NCI-H524 (cell line): ENCODE results near the gene CUX1.
"Not testable (repeated sequence)": the region's sequence is repeated elsewhere in the genome, so short reads cannot be mapped to it uniquely, and the experiment has no call there.

Experiments
- DNase-seq, 2 experiments: peaks; one replicate each; lab custom pipeline; 2025; lab: John Stamatoyannopoulos, UW

Gene CUX1

DNA sequence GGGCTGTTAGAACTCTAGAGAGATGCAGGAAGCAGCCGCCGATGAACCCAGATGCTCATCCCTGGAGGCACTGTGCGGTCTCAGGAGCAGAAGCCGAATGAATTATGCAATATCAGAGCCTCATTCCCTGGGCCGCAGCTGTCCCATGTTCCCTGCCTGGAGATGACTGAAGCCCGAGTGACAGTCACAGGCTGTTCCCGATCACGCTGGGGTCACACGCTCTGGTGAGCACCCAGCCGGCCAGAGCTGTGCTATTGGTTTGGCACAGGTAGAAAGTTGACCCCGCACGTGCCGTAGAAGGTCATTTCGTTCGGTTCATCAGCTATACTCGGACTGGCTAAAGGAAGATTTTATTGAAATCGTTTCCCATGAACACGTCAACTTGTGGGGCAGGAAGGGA lies 328.7 kb downstream of the CUX1 start:
- no peak for DNase-seq

DNA sequence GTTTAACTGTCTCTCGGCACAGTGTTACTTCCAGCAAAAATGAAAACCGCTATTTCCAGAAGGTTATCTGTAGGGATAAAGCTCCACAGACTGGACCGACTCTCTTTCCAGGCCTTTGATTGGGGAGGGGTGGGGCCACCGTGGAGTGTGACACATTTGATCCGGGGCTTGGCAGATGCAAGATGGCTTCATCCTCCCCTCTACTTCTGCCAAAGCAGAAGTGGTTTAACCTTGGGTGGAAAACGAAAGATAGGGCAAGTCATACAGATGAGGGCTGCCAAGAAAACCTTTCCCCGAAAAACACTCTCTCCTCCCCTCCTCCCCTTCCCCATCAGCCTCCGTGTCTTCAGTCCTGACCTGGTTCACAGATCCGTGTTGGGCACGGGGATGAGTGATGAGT lies 329.6 kb downstream of the CUX1 start:
- DNase-seq, result no peak

DNA sequence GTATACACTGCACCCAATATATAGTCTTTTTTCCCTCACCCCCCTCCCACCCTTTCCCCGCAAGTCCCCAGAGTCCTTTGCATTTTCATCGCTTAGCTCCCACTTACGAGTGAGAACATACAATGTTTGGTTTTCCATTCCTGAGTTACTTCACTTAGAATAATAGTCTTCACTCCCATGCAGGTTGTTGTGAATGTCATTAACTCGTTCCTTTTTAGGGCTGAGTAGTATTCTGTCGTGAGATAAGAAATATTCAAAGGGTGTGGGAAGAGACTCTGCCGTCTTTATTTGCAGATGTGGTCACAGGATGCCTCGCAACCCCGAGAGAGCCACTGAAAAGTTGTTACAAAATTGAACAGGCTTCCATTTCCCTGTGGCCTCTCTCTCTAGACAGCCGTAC lies 331.4 kb downstream of the CUX1 start:
- no peak for DNase-seq

DNA sequence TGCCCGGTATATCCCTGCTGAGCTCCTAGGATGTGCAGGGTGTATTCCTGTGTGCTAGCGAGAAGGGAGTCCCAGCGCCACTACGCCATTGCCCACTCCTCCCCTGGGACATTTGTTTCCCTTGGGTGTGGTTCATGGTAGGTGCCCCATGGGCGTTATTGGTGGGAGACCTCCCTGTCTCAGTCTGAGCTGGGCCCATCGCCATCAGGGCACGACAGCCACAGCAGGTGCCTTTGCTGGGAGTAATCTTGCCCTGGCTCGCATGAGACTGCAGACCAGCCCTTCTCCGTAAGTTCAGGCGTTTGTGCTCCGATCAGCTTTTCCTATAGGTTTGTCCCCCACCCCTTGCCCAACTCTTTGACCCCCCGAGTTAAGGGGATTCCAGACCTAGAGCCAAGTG lies 332.0 kb downstream of the CUX1 start:
- no peak for DNase-seq

DNA sequence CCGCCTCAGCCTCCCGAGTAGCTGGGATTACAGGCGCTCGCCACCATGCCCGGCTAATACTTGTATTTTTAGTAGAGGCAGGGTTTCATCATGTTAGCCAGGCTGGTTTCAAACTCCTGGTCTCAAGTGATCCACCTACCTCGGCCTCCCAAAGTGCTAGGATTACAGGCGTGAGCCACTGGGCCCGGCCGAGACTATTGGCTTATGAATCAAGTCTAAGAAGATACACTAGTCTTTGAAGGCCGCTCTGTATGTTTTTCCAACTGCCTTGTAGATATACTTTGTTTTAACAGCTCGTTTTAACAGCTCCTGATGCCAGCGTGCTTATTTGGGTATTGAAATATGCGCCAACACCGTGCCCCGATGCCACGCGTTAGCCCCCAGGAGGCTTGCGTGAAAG lies 332.8 kb downstream of the CUX1 start:
- no peak for DNase-seq

DNA sequence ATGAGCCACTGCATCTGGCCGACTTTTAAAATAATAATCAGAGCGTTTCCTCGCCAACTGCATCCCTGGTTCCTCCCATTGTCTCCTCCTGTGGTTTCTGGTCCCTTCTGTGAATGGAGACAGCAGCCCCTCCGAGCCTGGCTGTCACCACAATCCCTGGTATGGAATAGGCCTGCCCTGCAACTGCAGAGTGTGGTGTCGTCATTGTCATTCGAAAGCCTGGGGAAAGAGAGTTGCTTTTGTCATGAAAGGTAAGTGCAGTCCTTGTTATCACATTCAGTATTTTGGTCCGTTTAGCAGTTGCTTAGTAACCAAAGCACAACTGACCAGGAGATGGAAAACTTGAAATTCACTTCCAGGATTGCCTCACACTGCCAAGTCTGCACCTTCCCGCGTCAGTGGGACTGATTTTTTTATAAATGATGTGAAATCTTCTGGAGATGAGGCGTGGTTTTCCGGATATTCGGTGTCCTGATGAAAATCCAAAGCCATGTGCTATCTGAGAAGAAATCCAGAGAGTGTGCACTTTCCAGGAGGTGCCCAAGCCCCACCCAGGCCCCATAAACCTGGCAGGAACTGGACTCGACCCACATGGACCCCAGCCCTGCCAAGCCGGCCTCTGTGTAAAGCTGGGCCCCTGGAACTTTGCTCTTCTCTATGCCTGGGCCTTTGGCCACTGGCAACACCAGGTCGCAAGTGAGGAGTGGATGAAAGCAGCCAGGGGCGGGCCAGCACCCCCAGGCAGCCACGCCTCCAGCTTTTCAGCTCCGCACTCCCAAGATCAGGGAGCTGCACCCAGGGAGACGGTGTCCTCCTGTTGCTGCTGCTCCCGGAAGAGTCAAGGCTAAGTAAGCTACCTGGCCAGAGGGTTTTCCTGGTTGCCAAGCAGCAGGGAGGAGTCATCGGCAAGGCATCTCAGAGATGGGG lies 335.5 kb downstream of the CUX1 start:
- DNase-seq, result no peak

DNA sequence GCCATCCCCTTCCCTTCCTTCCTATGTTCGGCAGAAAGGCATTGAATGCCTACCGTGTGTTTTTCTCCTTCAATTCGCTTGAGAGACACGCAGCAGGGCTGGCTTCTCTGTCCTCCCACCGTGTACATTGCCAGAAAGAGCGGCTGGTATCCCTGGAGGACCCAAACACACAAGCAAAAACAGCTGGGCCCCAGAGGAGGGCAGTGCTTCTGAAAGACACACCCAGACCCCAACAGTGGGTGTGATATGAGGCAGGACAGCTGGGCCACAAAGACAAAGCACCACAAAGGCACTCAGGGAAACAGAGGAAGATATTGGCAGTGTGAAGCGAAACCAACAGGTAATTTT lies 336.1 kb downstream of the CUX1 start:
- no peak for DNase-seq

DNA sequence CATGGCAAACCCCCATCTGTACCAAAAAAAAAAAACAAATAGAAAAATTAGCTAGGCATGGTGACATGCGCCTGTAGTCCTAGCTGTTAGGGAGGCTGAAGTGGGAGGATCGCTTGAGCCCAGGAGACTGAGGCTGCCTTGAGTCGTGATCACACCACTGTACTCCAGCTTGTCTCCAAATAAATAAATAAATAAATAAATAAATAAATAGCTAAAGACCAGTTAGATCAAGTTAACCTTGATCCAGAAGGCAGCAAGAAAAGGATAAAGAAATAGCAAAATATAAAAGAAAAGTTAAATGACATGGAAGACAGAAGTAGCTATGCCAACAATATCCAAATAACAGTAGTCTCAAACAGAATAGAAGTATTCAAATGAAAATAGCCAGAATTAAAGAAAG lies 337.0 kb downstream of the CUX1 start:
- no peak for DNase-seq

DNA sequence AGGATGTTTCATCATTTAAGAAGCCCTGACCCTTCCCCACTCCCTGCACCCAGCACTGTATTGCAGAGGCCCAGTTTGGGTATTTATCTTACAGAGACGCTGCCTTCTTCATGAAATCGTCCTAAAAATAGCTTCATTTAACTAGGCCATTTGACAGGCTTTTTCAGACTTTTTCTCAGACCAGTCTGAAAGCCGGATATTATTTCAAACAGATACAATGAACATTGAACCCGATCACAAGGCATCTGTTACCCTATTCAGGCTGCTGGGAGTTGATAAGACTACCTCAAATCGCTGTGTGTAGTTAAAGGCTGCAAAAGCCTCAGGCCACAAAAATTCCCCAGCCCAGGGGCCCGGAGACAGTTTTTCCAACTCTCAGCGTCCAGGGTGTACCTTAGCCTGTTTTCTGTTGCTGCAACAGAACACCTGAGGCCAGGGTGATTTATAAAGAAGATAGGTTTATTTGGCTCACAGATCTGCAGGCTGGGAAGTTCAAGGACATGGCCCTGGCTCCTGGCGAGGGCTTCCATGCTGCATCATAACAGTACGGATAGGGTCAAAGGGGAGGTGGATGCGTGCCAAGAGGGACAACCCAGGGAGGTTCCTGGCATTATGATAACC lies 338.5 kb downstream of the CUX1 start:
- no peak for DNase-seq

DNA sequence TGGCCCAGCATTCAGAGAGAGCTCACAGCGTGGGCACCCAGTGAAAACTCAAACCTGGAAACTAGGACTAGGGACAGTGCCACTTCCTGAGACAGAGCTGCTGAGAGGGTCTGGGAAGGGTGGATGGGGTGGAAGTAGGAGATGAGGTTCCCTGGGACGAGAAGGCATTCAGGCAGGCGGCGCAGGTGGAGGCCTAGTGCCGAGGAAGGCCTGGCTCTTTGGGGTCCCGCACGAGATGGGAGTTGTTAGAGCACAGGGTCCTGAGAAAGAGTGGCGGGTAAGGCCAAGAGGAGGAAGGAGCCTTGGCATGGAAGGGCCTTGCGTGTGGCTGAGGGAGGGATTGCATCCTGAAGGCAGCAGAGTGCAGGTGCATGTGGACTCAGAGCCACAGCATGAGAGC lies 339.4 kb downstream of the CUX1 start:
- DNase-seq, result no peak

DNA sequence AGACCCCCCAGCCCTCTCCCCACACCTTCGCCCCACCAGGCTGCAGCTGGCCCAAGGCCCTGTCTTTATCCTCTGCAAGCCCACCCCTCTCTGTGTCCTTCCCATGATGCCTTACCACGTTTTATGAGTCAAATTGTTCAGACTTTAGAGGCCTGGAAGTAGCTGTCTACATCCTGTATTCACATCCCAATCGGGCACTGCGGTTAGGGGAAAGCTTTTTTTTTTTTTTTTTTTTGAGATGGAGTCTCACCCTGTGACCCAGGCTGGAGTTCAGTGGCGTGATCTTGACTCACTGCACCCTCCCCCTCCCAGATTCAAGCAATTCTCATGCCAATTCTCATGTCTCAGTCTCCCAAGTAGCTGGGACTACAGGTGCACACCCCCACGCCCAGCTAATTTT lies 347.7 kb downstream of the CUX1 start:
- no peak for DNase-seq

DNA sequence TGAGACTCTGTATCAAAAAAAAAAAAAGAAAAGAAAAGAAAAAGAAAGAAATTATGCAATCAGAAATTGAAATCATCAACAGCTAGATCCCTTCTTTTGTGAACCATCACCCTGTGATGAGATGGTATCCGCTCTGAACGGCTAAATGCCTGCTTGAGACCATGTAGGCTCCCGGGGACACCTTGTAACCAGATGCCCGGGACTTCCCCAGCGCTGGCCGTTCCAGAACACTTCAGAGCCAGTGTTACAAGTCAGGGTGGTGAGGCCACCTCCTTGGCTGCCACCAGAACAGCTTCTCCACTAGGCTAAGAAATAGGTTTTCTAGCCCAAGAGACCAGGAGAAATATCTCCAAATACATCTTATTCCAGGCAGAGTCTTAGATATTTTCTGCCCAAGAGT lies 349.8 kb downstream of the CUX1 start:
- DNase-seq, result no peak

DNA sequence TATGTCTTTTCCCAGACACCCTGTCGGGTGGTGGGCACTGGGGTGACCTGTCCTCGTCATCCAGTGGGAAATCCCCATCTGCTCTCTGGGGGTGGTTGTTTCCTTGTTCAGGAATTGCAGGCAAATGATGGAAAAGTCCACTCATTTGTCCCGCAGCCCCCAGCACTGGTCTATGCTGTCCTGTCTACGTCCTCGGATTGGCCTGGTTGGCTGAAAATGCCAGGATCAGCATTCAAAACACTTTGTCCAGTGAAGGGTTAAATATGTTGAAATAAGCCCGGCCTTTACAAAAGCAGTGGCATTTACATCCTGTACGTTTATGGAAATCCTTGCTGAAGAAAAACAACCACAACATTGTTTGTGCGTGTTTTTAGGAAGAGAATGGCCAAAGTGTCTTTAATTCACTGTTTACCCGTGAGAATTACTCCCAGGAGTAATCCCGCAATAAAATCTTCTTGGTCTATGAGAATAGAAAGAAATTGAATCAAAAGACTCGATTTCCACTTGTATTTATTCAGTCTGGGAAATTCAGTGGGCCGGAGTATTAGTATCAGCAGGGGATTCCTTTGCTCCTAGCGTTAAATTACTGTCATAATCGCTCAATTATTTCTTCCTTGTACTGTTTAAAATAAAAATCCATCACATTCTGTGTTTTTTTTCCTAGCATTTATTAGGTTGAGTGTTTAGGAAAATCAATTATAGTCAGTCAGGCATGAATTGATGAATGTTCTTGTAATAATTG lies 352.4 kb downstream of the CUX1 start:
- no peak for DNase-seq

DNA sequence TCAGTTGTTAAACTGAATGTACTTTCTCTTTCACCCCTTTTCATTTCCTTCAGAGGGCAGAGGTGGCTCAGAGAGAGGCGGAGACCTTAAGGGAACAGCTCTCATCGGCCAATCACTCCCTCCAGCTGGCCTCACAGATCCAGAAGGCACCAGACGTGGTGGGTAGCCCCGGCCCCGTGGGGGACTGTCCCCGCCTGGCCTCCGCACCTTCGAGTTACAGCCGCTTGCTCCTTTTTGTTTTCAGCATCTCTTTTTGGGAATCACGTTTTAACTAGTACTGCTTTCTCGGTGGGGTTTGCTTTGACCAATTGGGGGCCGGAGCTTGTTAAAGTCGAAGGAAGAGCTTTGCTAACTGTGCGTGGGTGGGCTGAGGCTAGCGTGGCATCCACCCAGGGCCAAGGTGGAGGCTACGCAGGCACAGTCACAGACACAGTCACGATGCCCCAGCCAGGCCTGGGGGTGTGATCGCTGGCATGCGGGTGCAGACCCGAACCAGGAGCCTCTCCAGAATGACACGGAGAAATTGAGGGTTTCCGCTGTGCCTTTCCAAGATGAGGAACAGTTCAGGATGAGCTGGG lies 353.1 kb downstream of the CUX1 start:
- DNase-seq, result no peak

DNA sequence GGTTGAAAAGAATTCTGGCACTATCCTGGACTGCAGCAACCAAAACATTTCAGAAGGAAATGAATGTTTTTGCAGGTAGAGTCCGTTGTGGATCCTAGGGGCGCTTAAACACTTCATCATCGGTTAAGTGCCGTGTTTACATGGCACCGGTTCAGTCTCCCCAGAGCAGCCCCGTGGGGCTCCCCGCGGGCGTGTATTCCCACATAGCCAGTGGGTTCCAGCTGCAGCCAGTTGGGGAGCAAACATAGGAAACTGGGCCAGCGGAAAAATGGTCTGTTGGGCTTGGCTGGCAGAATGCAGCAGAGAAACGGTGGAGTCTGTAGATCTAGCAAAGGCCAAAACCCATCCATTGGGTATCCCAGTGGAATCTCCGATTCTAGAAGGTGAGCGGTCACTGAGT lies 356.2 kb downstream of the CUX1 start:
- no peak for DNase-seq

DNA sequence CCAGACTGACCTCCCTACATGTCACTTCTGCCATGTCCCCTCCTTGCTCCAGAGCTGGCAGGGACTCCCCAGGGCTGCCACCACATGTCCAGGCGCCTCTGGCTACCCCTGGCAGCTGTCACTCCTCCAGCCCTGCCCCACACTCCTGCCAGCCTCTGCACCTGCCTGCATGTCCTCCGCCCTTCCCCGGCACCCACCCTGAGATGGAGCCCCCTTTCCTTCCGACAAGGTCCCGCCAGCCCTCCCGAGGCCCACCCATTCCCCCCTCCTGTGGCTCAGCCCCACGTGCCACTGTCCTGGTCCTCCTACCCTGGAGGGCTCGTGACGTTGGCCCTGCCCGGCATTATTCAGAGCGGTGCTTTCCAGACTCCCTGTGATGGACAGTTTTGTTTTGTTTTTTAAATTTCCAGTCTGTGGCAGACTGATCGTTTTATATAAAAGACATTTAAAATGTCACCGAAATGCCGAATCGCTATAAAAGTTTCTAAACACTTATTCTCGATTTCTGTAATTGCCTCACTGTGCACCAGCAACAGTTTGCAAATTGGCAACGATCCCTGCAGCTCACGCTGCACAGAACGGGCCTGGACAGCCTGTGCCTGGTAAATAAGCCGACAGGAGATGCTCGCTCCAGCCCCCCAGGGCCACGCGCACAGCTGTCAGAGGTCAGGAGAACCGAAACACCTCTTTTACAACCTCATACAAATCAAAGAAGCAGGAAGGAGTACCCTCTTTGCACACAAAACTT lies 358.2 kb downstream of the CUX1 start:
- no peak for DNase-seq

DNA sequence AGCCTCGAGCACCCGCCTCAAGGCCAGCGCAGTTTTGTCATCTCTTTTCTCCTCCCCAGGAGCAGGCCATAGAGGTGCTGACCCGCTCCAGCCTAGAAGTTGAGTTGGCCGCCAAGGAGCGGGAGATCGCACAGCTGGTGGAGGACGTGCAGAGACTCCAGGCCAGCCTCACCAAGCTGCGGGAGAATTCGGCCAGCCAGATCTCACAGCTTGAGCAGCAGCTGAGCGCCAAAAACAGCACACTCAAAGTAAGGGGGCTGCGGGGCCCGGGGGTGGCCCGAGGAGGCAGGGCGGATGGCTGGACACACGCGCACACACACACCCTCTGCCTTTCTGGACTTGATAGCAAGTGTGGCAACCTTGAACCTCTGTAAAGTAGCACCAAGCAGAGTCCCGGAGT lies 361.0 kb downstream of the CUX1 start:
- DNase-seq, result no peak

DNA sequence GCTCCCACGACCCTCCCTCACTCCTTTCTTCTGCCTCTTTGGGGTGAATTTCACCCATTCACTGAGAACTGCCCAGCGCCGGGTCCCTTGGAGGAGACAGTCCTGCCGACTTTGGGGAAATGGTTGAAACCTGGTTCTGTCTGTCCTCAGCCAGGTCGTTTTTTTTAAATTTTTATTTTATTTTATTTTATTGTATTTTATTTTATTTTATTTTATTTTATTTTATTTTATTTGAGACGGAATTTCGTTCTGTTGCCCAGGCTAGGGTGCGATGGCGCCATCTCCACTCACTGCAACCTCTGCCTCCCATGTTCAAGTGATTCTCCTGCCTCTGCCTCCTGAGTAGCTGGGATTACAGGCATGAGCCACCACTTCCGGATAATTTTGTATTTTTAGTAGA lies 363.3 kb downstream of the CUX1 start:
- DNase-seq, result no peak

DNA sequence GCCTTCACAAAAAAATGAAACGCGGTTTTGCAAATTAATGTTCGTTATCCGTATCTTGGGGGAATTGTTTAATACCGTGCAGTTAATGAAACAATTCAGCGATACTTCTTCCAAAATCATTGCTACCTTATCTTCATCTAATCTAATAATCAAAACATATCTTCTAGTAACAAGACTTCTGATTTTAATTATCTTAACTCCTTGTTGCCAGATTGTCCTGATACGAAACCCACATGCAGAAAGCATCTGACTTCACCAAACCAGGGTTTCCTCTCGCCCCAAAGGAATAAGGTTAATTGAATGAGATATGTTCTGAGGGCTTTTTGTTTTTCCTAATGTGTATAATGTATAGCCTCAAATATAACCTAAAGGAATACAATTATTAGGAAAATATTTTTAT lies 364.1 kb downstream of the CUX1 start:
- no peak for DNase-seq

DNA sequence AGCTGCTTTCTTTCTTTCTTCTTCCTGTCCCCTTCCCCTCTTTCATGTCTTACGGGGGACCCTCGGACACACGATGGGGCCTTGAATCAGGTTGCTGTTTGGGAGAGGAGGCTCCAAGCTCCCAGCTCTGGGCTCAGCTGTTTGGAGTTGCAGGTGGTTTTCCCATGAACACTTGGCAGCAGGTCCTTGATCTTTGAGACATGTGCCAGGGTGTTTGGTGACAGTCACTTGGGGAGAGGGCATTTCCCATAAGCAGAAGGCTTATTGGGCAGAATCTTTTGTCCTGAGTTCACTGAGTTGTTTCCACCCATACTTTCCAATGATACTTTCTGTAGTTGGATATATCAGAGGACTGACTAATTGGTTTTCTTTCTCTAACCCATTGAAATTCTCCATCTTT lies 364.6 kb downstream of the CUX1 start:
- peak in 1 of 2 experiments; percentile 15 for DNase-seq

DNA sequence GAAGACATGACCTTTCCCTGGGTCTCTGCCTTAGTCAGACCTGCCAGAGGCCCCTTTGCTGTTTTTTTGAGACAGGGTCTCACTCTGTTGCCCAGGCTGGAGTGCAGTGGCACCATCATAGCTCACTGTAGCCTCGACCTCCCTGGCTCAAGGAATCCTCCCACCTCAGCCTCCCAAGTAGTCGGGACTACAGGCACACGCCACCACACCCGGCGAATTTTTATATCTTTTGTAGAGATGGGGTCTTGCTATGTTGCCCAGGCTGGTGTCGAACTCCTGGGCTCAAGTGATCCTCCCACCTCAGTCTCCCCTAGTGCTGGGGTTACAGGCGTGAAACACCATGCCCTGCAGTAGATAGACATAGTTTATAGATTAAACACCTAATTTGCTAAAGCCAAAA lies 366.4 kb downstream of the CUX1 start:
- DNase-seq, result not testable (repeated sequence)

DNA sequence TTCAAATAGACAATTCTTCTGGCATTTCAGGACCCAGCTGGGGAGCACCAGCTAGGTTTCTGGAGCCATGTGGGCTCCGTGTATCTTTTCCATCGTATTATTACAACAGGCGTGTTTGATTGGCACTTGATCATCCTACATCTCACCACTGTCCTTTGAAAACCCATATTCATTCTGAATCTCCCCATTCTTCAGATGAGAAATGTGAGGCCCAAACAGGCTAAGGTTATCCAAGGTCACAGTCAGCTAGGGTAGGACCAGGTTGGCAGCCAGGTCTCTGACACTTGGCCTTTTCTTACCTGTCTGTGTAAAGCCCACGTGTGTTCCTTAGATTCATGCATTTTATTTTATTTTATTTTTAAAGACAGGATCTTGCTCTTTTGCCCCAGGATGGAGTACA lies 366.9 kb downstream of the CUX1 start:
- DNase-seq, result no peak
